GM21526 (cell line): ENCODE measurements around the gene OXSM.

ENCODE experiments used
- ATAC-seq: cut with Tn5 transposase; IDR thresholded peaks from one replicate; pipeline ENCODE4 v1.9.1; 2021; ENCODE audit warnings: moderate library complexity; ENCODE audit not compliant: unreplicated experiment, low FRiP score

The OXSM gene

DNA sequence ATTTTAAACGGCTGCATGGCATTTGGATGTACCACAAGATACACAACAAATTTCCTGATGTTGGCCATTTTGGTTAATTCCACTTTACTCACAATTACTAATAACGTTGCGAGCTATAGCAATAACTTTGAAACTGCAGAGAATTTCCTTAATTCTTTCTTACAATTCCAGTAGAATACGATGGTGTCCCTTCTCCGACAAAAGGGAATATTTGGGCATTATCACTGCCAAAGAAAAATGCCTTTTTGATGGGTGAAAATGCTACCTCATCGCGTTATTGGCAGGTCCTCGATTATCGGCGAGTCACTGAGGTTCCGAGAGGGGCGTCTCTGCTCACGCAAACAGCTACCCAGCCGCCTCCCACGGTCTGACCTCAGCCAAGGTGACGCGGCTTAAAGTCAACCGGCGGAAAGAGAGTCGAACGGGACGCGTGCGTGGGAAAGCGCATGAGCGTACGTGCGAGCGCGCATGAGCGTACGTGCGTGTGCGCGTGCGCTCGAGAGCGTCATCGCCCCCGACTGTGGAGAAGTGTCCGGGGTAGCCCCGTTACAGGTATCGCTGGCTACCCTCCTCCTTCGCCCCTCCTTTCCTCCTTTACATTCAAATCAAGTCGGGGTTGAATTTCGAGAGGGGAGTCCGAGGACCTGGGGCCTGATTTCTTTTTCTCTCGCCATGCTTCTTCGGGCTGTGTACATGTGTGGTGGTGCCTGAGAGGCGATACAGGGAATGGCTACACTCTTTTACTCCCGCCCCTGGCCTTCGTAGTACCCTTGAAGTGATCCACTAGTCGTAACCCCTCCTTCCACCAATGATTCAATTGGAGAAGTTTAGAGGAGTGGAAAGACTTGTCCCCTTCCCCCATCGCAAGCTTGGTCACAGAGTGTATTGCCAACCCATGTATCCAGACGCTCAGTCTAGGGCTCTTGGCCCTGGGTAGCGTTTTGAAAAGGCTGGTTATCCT, at the start of gene OXSM:
Gene OXSM, plus strand, starts transcription at position 495 of the 961 bp plus-strand sequence. CDS start 931 bp downstream, outside the sequence.
- ATAC-seq, result peak; percentile 92

DNA sequence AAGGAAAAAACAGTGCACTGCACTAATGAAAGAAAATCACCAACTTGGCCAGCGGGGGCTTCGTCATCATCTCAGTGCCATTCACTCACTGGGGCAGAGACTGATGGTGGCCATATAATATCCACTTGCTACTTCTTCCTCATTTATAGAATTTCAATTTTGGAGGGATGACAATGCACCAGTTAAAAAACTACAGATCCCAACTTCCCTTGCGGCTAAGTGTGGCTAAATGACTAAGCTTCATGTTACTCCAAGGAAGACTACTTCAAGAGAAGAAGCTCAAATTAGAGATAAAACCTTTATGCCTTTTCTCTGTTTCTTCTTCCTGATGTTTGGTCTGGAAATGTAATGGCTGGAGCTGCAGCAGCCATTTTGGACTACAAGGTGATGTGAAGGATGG, 45.4 kb upstream of the OXSM start:
- no peak for ATAC-seq

DNA sequence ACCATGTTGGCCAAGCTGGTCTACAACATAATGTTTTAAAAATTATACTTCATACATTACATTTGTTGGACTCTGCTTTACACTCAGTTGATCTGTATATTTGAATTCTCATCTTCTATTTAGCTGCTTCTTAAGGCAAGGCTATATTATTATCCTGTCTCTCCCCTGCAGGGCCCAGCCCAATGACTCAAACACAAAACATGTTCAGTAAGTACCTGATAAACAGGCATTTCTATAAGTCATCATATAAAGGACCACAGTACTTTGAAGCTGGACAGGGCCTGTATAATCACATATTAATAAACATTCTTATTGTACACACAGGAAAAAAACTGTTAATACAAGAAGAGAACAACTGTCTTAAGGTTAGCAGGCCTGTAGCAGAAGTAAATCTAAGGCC, 42.9 kb upstream of the OXSM start:
- no peak for ATAC-seq

DNA sequence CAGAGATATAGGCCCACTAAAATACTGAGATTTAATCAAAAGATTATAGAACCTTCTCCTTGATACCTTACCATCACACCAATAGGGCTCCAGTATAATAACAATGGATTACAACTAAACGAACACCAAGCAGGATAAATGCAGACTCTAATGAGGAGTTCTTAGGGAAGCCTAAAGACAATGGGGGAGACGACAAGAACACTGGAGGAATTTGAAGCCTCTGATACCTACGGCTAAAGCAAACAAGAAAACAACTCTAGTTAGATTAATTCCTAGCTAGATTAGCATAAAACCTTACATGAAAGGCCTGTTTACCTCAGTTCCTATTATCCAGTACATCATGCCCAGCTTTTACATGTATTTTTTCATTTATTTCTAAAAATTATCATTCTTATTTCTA, 41.7 kb upstream of the OXSM start:
- no peak for ATAC-seq

DNA sequence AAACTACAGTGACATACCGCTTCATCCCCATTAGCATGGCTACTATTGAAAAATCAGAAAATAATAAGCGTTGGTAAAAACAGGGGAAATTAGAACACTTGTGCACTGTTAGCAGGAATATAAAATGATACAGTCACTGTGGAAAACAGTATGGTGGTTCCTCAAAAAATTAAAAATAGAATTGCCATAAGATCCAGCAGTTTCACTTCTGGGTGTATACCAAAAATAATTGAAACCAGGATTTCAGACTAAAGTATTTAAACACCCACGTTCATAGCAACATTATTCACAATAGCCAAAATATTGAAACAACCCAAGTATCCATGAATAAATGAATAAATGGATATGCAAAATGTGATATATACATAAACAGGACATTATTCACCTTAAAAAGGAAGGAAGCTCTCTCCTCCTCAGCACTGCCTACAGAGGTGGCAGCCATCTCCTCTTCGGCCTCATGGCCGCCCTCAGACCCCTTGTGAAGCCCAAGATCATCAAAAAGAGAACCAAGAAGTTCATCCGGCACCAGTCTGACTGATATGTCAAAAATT, 40.8 kb upstream of the OXSM start:
- no peak for ATAC-seq

DNA sequence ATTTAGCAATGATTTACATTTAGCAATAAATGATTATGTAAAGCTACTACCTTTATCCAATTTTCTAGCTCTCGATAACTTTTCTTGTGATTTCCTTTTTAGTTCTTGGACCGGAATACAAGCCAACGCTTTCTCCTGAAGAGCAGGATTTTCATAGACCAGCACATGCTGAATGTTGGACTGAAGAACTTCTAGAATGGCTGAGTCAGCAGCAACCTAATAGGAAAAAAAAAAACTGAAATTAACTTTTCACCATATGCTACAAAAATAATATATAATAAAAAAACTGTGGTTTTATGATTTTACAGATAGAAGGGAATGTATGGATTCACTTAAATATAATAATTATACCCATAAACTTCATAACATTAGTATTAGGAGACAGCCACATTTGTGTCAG, 38.8 kb upstream of the OXSM start:
- ATAC-seq, result no peak

DNA sequence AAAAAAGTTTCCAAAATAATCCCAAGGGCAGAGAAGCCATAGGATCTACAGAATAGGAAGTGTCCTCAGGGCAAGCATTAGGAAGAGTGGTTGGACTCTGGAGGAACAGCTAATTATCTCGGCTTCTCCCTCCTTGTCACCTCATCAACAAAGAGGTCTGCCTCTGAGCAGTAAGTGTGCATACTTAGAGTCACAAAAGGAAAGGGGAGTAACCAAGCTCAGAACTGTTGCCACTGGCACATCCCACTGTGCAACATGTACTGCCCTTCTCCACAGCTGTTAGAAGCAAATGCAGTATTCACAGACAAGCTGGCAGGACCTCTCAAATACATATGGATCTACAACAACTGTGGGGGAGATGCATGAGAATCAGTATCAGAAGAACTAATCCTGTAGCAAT, 38.2 kb upstream of the OXSM start:
- no peak for ATAC-seq

DNA sequence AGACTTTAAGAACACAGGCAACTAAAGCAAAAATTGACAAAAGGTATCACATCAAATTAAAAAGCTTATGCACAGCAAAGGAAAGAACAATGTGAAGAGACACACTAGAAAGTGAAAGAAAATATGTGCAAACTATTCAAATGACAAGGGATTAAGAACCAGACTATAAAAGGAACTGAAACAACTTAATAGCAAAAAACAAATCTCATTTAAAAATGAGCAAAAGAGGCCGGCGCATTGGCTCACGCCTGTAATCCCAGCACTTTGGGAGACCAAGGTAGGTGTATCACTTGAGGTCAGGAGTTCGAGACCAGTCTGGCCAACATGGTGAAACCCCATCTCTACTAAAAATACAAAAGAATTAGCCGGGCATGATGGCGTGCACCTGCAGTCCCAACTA, 21.0 kb upstream of the OXSM start:
- ATAC-seq, result peak; percentile 91

DNA sequence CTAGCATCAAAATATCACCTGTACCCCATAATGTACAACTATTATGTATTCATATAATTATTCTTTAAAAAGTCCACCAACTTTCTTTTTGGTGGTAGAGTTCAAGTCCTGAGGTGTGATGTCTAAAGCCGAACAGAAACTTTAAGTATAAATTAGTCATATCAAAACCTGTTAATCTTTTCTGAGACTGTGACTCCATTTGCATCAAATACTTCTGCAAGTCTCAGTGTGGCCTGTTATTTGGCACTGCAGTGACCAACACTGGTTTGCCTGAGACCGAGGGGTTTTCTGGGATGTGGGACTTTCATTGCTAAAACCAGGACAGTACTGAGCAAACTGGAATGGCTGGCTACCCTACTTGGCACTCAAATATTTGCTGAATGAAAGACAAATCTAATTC, 14.0 kb upstream of the OXSM start:
- ATAC-seq, result peak; percentile 63

DNA sequence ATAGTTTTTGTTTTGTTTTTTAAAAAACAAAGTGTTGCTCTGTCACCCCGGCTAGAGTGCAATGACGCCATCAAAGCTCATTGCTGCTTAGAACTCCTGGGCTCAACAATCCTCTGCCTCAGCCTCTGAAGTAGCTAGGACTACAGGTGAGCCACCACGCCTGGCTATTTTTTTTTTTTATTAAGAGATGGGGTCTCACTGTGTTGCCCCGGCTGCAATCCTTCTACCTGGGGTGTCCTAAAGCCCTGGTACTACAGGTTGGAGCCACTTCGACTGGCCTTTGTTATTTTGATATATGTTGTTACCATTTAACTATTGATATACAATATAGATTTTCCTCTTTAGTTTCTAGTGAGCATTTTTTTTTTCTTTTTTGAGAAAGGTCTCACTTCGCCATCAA, 9.3 kb upstream of the OXSM start:
- no peak for ATAC-seq

DNA sequence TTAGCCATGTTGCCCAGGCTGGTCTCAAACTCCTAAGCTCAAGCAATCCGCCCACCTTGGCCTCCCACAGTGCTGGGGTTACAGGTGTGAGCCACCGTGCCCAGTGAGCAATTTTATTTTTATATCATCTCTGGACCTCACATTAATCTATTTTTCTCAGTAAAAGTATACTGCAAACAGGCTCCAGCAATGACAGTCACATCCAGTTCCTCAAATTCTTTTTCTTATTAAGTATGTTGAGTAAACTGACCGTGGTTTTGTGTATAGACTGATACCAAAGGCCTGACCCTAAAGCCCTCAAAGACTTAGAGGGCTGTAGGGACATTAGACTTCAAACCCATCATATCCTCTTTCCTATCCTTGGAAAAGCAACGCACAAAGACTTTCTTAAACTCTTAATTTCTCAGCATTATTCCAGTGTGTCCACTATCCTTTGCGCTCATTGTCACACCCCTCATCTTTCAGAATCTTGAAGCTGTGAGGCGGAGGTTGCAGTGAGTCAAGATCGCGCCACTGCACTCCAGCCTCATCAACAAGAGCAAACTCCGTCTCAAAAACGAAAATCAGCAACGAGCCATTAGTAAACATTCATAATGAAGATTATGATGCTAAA, 8.6 kb upstream of the OXSM start:
- ATAC-seq, result no peak

DNA sequence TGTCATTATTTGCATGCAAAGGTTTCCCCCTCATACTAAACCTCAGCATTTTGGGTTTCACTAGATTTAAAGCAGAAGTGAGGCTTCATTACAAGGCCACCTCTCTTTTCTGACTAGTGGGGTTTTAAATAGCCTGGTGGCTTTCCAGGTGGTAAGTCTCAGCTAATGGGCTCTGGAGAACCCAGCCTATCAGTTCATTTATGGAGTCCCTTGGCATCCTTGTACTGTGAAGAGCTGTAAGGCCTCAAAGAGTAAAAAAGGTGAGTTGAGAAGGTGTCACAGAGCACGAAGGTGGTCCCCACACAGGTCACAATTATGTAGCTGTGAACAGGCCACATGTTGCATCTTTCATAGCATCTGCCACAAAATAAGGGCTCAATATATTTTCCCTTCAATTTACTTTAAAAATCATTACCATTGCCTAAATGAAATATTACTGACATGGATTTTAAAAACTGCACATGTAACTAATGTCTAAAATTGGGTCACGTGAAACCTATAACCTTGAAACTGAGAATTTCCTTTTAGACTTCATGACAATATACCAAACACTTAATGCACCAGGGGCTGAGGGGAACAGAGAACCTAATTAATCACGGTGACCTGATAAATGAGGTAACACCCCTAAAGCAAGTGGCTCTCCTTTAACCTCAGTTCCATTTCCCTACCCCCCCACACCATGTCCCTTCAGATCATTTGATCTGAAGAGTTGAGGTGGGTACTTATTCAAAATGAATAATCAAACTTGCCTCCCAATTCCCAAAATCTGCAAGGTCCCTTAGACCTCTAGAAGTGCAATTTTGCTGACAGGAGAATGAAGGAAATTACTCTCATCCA, 7.9 kb upstream of the OXSM start:
- peak; percentile 68 for ATAC-seq

DNA sequence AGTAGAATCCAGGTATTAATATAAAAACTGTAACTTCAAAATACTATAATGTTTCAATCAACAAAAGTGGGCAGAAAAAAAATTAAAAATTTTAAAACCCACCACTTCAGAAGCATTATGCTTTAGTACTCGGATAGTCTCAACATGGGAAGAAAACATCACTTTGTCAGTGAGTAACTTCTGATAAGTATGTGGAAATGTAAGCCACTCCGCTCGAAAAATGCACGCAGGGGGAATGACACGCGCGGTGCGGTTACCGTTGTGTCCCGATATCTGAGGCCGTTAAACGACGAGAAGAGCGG, 7.3 kb upstream of the OXSM start:
- ATAC-seq, result no peak

DNA sequence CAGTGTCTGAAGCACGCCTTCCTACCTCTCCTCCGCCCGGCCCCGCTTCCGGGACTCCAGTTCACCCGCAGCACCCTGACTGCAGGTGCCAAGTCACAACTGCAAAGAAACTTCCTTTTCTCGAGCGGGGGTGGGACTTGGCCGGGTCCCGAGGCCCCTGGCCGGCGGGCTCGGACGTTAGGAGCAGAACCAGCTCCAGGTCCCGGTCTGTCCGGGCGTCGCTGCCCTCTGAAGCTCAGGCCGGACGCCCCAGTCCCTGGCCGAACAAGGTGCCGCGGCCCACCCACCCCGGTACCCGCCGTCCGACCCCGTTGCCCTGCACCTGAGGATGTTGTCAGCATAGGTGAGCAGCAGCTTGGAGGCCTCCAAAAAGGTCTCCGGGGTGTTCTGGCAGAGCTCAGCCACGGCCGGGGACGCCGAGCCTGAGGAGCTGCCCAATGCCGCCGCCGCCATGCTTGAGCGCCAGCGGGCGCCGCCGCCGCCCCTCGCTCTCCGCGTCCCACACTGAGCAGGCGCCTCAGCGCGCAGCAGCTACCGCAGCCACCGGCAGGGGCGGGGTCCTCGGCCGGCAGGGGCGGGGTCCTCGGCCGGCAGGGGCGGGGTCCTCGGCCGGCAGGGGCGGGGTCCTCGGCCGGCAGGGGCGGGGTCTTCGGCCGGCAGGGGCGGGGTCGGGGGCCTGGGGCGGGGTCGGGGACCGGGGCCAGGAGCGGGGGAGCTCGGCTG, 6.8 kb upstream of the OXSM start, which contains the start of gene NGLY1:
Gene NGLY1, minus strand, starts transcription at position 506 of the 723 bp plus-strand sequence. Its CDS starts 53 bp downstream, at position 453.
- peak; percentile 64 for ATAC-seq

DNA sequence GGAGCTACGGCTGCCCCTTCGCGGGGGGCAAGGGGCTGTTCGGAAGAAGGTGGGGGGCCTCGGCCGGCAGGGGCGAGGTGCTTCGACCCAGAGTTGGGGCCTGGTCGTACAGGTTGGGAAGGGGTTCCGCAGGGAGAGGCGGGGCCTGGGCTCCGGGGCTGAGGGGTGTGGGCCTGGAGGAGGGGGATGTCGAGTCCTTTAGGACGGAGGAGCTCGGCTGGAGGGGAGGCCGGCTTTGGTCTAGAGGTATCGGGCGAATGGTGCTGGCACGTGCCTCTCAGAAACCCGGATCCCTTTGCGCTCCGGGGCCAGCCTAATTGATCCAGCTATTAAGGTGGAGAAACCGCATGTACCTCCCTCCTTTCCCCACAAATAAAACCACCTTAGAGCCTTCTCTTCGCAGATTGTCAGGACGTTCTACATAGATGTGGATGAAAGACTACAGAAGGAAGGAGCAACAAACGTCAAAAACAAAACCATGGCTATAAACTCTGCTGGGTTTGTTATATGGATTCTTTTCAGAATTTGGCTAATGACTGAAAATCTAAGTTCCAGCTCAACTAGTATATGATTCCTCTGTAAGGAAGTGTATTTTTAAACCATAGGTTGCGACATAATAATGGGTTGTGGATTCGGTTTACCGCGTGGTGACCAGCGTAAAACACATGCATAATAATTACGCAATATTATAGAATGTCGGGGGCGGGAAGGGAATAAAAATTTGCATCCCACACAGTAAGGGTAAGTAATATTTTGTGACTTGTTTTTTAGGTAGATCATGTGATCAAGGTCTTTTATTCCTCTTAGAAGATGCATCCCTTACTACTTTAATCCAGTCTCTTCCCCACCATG, 6.0 kb upstream of the OXSM start:
- ATAC-seq, result peak; percentile 30

DNA sequence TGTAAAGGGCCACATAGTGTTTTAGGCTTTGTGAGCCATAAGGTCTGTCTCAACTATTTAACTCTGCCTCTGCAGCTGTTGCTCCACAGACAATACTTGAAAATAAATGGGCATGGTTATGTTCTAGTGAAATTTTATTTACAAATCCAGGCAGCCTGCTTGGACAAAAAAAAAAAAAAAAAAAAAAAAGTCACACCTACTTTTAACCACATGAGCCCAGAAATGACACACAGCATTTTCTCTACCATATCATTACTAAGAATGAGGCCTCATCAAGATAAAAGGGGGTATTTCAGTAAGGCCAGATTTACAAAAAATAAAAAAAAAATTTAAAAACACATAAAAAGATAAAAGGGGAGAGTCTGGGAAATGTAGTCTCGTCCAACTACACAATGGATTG, 4.9 kb upstream of the OXSM start:
- ATAC-seq, result no peak

DNA sequence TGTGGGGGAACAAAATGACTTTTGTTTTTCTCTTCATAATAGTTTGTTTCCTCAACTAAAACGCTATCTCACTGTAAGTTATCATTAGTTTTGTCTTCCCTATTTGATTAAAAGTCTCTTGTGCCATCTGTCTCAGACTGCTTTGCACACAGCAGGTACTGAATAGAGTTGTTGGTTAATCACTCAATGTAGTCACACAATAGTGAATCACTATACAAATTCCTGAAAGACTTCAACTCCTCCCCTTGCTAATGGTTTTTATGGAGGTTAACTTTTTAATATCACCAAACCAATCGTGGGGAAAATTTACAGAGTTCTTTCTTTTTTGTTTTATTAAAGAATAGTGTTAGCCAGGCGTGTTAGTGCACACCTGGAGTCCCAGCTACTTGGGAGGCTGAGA, 4.1 kb upstream of the OXSM start:
- ATAC-seq, result no peak

DNA sequence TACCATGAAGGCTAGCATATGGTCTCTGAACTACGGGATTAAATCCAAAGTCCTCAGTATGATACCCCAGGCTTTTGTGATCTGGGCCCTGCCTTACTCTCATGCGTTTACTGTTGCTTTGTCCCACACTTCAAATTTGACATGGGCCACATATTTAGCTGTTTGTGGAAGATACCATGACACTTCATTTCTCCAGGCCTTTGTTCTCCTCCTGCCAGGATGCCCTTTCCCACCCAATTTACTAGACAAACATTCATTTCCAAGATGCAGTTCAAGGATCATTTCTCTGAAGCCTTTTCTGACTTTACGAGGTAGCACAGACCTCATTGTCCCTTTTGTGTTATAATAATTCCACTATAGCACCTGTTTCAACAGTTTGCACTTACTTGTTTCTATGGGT, 2.2 kb upstream of the OXSM start:
- no peak for ATAC-seq

DNA sequence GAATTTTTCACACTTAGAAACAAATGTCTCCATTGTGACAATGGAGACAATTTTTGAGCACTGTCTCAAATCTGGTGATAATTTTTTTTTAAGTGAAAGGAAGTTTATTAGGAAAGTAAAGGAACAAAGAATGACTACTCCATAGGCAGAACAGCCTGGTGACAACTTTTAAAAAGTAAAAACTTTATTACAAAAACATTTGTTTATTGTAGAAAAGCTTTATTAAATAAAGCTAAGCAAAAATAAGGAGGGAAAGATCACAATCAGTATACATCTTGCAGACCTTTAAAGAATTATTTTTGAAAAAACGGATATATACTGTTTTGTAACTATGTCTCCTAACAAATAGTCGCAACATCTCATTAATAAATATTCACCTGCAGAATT, 688 bp upstream of the OXSM start:
- ATAC-seq, result no peak
